Bronchial epithelial cell (primary cell): ENCODE measurements around the gene APBB2. TPM values are rescaled to one million over a fixed set of nuclear protein-coding genes. Genes with fewer than 3 reads are reported as not detected.
"Not testable (repeated sequence)": the region's sequence is repeated elsewhere in the genome, so short reads cannot be mapped to it uniquely, and the experiment has no call there.

Experiments used
- DNase-seq: peaks from one replicate; pipeline ENCODE4 v3.0.0-alpha.2; 2010; ENCODE audit warnings: low read depth
- FAIRE-seq: peaks from 2 replicates; lab custom pipeline; 2011; peaks lifted over from hg19 to GRCh38; lab: Jason Lieb, UNC
- H3K27me3 ChIP-seq: 2 replicates; pipeline ENCODE4 v1.5.1; 2011; ENCODE audit warnings: low read length; ENCODE audit not compliant: control insufficient read depth, insufficient read depth
- H3K36me3 ChIP-seq: 2 replicates; pipeline ENCODE4 v1.5.1; 2011; ENCODE audit warnings: low read length; ENCODE audit not compliant: control insufficient read depth, insufficient read depth
- H3K4me3 ChIP-seq: 2 replicates; pipeline ENCODE4 v1.5.1; 2011; ENCODE audit warnings: mild to moderate bottlenecking, low read depth, low read length, control low read depth
- CTCF ChIP-seq: IDR thresholded peaks from 2 replicates; pipeline ENCODE4 v1.5.1; 2011; ENCODE audit warnings: mild to moderate bottlenecking, moderate library complexity, low read length, control low read depth, inconsistent platforms; ENCODE audit not compliant: insufficient read depth, severe bottlenecking
- total RNA-seq: library from RNA; depleted of rRNA; stranded (reverse); fragments of >200 nt; gene quantifications from 2 replicates; pipeline ENCODE4 v1.2.1, GENCODE V29; 2014

The APBB2 gene
- total RNA-seq, 1 donor from 2014 or later = 39.2 TPM

- no peak for TF ChIP-seq CTCF
- H3K4me3 ChIP-seq = no peak overlapping the region
- FAIRE-seq (no peak), DNase-seq (no peak)
- H3K27me3 ChIP-seq = no peaks in the 10 kb centered on the region
- H3K36me3 ChIP-seq = no peaks in the 10 kb centered on the region
These were observed 218.5 kb downstream of the APBB2 start for GRCh38 chr4:40995850-40996249.

- H3K27me3 ChIP-seq, H3K36me3 ChIP-seq, FAIRE-seq, H3K4me3 ChIP-seq: not testable (repeated sequence)
- peak; percentile 93 for DNase-seq
These were observed 220.0 kb downstream of the APBB2 start for GRCh38 chr4:40994321-40994720.

- H3K27me3 ChIP-seq, FAIRE-seq, H3K36me3 ChIP-seq, DNase-seq, H3K4me3 ChIP-seq: not testable (repeated sequence)
These were observed 221.0 kb downstream of the APBB2 start for GRCh38 chr4:40993296-40993693.

GRCh38 chr4:40992472-40993295, 221.7 kb downstream of the APBB2 start:
- no peaks in the 10 kb centered on the region for H3K36me3 ChIP-seq
- peak; percentile 95 for DNase-seq
- TF ChIP-seq CTCF = no peak
- H3K4me3 ChIP-seq = no peak overlapping the region
- no peak for FAIRE-seq
- H3K27me3 ChIP-seq = no peaks in the 10 kb centered on the region

GRCh38 chr4:40991908-40992307, 222.4 kb downstream of the APBB2 start:
- Histone ChIP-seq H3K36me3 (no peaks in the 10 kb centered on the region), H3K27me3 (no peaks in the 10 kb centered on the region), H3K4me3 (no peak overlapping the region)
- no peak for TF ChIP-seq CTCF
- DNase-seq (no peak), FAIRE-seq (no peak)

- no peaks in the 10 kb centered on the region for H3K36me3 ChIP-seq
- H3K27me3 ChIP-seq = no peaks in the 10 kb centered on the region
- no peak for TF ChIP-seq CTCF
- DNase-seq (no peak), FAIRE-seq (no peak)
- no peak overlapping the region for H3K4me3 ChIP-seq
These were observed 223.5 kb downstream of the APBB2 start for GRCh38 chr4:40990899-40991265.
